Bronchial epithelial cell (primary cell): ENCODE measurements around the gene HYCC2. TPM values are rescaled to one million over a fixed set of nuclear protein-coding genes. Genes with fewer than 3 reads are reported as not detected.

Experiments used
- DNase-seq: peaks from one replicate; pipeline ENCODE4 v3.0.0-alpha.2; 2010; ENCODE audit warnings: low read depth
- FAIRE-seq: peaks from 2 replicates; lab custom pipeline; 2011; peaks lifted over from hg19 to GRCh38; lab: Jason Lieb, UNC
- H3K27me3 ChIP-seq: 2 replicates; pipeline ENCODE4 v1.5.1; 2011; ENCODE audit warnings: low read length; ENCODE audit not compliant: control insufficient read depth, insufficient read depth
- H3K36me3 ChIP-seq: 2 replicates; pipeline ENCODE4 v1.5.1; 2011; ENCODE audit warnings: low read length; ENCODE audit not compliant: control insufficient read depth, insufficient read depth
- H3K4me3 ChIP-seq: 2 replicates; pipeline ENCODE4 v1.5.1; 2011; ENCODE audit warnings: mild to moderate bottlenecking, low read depth, low read length, control low read depth
- total RNA-seq: library from RNA; depleted of rRNA; stranded (reverse); fragments of >200 nt; gene quantifications from 2 replicates; pipeline ENCODE4 v1.2.1, GENCODE V29; 2014
- TF ChIP-seq, protein P1 (sequence below): IDR thresholded peaks from 2 replicates; pipeline ENCODE4 v1.5.1; 2011; ENCODE audit warnings: mild to moderate bottlenecking, moderate library complexity, low read length, control low read depth, inconsistent platforms; ENCODE audit not compliant: insufficient read depth, severe bottlenecking

Gene HYCC2
- total RNA-seq, 1 donor from 2014 or later, result 8.4 TPM

DNA sequence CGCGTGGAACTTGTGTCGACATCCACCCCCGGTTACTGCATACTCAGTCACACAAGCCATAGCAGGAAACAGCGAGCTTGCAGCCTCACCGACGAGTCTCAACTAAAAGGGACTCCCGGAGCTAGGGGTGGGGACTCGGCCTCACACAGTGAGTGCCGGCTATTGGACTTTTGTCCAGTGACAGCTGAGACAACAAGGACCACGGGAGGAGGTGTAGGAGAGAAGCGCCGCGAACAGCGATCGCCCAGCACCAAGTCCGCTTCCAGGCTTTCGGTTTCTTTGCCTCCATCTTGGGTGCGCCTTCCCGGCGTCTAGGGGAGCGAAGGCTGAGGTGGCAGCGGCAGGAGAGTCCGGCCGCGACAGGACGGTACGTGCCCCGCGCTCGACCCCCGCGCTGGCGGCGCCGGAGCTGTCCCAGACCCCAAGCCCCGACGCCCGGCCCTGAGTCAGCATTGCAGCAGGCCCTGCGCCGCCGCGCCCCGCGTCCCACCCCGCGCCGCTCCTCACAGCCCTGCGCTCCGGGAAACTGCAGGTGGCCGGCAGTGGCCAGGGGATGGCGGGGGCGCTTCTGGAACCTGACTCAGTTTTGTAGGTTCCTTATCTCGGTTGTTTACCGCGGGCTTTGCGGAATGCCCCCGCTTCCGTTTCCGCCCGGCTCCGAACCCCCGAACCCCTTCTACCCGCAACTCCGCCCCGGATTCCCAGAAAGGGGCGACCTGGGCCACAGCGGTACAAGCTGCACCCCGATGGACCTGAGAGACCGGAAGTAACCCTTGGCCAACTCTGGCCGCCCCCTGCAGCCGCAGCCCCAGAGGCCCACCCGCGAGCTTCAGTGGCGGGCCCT, 44.9 kb upstream of the HYCC2 start, which contains the start of gene CFLAR:
TSS of gene CFLAR (plus strand) at position 50 of the 844 bp plus-strand sequence. CDS start 13,702 bp downstream, outside the sequence.
- TF ChIP-seq, protein P1, sequence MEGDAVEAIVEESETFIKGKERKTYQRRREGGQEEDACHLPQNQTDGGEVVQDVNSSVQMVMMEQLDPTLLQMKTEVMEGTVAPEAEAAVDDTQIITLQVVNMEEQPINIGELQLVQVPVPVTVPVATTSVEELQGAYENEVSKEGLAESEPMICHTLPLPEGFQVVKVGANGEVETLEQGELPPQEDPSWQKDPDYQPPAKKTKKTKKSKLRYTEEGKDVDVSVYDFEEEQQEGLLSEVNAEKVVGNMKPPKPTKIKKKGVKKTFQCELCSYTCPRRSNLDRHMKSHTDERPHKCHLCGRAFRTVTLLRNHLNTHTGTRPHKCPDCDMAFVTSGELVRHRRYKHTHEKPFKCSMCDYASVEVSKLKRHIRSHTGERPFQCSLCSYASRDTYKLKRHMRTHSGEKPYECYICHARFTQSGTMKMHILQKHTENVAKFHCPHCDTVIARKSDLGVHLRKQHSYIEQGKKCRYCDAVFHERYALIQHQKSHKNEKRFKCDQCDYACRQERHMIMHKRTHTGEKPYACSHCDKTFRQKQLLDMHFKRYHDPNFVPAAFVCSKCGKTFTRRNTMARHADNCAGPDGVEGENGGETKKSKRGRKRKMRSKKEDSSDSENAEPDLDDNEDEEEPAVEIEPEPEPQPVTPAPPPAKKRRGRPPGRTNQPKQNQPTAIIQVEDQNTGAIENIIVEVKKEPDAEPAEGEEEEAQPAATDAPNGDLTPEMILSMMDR, result no peak
- no peaks in the 10 kb centered on the region for H3K36me3 ChIP-seq
- H3K27me3 ChIP-seq, result no peaks in the 10 kb centered on the region
- H3K4me3 ChIP-seq, result peak within 1 kb of the TSS; percentile 87
- peak; percentile 71 for DNase-seq
- FAIRE-seq, result no peak

DNA sequence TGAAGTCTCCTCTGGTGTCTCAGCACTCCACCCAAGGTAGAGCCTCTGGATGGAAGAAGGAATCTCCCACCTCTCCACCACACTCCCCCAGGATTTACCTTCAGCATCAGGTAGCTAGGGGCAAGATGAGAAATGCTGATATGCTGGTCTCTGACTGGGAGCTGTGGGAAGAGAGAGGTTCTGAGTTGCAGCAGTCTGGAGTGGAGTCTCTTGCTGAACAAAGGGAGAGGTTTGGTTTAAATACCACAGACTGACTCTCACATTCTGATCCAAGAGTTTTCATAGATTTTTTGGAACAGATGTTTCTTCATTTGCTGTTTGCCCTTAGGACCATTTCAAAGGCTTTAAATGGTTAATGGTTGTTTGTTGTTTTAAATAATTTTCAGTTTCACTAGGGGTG, 43.4 kb upstream of the HYCC2 start:
- FAIRE-seq, result no peak
- Histone ChIP-seq H3K36me3 (no peaks in the 10 kb centered on the region), H3K27me3 (no peaks in the 10 kb centered on the region), H3K4me3 (no peak overlapping the region)
- no peak for DNase-seq
- TF ChIP-seq, protein P1, result no peak

DNA sequence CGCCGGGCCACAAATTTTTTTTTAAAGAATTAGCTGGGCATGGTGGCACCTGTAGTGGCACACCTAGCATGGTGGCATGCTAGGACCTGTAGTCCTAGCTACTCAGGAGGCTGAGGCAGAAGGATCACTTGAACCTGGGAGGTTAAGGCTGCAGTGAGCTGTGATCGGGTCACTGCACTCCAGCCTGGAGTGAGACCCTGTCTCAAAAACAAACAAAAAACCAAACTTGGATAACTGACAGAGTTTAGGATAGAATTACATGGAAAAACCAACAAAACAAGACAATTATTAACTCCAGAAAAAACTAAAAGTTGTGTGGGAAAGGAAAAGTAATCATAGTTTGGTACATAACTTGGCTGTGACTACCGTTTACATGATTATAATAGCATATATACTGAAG, 42.9 kb upstream of the HYCC2 start:
- DNase-seq (no peak), FAIRE-seq (no peak)
- Histone ChIP-seq H3K27me3 (no peaks in the 10 kb centered on the region), H3K36me3 (no peaks in the 10 kb centered on the region), H3K4me3 (no peak overlapping the region)
- TF ChIP-seq, protein P1, result no peak

DNA sequence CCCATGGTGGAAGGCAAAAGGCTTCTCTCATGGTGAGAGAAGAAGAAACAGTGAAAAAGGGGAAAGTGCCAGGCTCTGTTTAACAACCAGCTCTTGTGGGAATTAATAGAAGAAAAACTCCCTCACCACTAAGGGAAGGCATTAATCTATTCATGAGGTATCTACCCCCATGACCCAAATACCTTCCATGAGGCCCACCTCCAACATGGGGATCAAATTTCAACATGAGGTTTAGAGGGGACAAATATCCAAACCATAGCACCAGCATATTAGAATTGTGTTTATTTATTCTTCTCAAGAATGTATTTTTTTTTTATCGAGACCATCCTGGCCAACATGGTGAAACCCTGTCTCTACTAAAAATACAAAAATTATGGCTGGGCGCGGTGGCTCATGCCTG, 39.6 kb upstream of the HYCC2 start:
- TF ChIP-seq, protein P1, result no peak
- FAIRE-seq, result no peak
- no peak overlapping the region for H3K4me3 ChIP-seq
- no peaks in the 10 kb centered on the region for H3K36me3 ChIP-seq
- DNase-seq, result no peak
- no peaks in the 10 kb centered on the region for H3K27me3 ChIP-seq

DNA sequence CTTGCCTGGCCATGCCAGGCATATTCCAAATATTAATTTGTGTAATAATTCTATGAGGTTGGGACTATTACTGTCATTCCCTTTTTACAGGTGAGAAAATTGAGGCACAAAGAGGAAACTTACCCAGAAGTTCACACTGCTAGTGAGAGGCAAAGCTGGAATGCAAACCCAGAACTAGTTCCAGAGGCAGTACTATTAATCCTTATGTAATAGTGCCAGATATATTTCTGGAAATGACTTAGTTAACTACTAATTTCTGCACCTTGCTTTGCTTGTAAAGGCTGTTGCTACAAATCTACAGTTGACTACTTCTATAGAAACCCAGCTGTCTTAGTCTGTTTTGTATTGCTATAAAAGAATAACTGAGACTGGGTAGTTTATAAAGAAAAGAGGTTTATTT, 39.1 kb upstream of the HYCC2 start:
- H3K27me3 ChIP-seq, result no peaks in the 10 kb centered on the region
- TF ChIP-seq, protein P1, result no peak
- DNase-seq (no peak), FAIRE-seq (no peak)
- H3K4me3 ChIP-seq, result no peak overlapping the region
- H3K36me3 ChIP-seq, result no peaks in the 10 kb centered on the region

DNA sequence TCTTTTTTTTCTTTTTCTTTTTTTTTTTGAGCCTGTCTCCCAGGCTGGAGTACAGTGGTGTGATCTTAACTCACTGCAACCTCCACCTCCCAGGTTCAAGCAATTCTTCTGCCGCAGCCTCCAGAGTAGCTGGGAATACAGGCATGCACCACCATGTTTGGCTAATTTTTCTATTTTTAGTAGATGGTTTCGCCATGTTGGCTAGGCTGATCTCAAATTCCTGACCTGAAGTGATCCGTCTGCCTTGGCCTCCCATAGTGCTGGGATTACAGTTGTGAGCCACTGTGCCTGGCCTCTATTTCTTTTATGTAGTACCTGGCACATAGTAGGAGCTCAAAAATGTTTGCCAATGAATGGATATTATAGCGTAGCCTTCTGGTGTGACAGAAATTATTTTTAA, 37.7 kb upstream of the HYCC2 start:
- no peak for DNase-seq
- Histone ChIP-seq H3K4me3 (no peak overlapping the region), H3K27me3 (no peaks in the 10 kb centered on the region), H3K36me3 (no peaks in the 10 kb centered on the region)
- TF ChIP-seq, protein P1, result no peak
- FAIRE-seq, result no peak
